Fibroblast of peridontal ligament (primary cell): ENCODE data around the gene SAP130.
A peak's percentile ranks its signal among the peaks of the same experiment; 100 is the strongest.

Experiments
- DNase-seq: peaks from one replicate; pipeline ENCODE4 v3.0.0-alpha.2; 2010; ENCODE audit errors: extremely low read depth

The SAP130 gene

DNA sequence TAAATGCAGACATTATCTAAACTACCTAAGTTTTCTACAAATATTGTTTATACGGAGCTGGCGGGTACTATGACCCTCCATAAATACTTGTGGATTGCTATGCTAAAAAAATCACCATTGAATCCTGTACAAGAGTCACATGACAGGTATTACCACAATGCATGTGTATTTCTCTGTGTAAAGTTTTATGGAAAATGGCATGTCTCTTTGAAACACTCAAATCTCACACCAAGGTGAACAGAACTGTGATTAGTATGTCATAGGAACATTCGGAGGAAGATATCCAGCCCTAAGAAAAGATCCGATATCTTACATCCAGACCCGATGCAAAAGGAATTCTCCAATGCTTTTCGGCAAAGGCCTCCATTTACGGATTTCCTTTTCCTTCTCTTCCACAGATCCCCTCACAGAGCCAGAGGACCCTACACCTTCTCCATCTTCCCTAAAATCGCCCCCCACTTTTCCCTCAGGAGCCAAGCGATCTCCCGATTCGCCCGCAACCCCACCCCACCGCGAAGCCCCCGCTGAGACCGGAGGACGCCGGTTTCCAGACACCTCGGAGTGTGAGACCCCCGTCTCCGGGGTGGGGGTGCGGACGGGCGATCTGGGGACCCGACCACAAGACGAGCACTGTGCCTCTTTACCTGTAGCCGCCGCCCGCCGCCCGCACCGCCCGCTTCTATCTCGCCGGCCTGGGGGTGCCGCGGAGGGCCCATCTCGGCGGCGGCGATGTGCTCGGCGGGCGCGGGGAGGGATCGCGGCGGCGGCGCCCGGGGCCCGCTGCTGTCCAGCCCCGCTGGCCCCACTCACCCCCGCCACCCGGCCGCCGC, 1.2 kb downstream of the SAP130 start:
- DNase-seq = peak; percentile 33

GRCh38 chr2:128024816-128025215, 3.0 kb downstream of the SAP130 start:
- no peak for DNase-seq

GRCh38 chr2:128017561-128017960, 10.3 kb downstream of the SAP130 start:
- DNase-seq = no peak

DNA sequence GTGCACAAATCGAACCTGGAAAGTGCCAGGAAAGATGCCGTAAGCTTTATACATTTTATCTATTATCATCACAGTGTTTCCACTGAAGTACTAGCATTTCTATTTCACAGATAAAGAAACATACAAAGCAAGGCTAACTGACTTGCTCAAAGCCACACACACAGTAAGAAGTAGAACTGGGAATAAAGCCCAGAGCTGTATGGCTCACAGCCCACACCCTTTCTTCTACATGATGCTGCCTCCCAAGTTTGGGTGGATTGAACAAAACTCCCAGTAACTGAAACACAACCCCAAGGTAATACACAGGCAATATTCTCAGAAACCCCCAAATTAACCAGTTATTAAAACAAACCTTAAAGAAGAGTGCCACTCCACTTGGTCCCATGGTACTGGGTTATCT, 11.2 kb downstream of the SAP130 start:
- DNase-seq = peak; percentile 61

GRCh38 chr2:128012698-128013097, 15.2 kb downstream of the SAP130 start:
- DNase-seq = no peak

- no peak for DNase-seq
Observed at GRCh38 chr2:128008074-128008672, 19.7 kb downstream of the SAP130 start.

DNA sequence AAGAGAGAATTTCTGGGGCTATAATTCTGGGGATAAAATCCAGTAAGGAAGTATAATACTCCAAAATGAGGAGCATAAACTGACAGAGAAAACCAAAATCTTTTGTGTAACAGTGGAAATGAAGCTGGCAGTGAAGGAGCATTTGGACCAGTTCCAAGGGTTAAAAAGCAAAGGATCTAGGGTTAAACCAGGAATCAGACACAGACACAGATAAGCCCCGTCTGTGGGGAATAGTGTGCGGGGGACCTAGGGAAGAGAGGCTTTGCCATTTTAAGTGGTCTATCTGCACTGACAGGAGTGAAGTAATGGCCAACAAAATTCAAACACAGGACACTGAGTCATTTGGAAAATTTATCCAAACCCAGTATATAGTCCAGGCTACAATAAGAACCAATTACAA, 23.4 kb downstream of the SAP130 start:
- no peak for DNase-seq

GRCh38 chr2:128003463-128003862, 24.4 kb downstream of the SAP130 start:
- no peak for DNase-seq

DNA sequence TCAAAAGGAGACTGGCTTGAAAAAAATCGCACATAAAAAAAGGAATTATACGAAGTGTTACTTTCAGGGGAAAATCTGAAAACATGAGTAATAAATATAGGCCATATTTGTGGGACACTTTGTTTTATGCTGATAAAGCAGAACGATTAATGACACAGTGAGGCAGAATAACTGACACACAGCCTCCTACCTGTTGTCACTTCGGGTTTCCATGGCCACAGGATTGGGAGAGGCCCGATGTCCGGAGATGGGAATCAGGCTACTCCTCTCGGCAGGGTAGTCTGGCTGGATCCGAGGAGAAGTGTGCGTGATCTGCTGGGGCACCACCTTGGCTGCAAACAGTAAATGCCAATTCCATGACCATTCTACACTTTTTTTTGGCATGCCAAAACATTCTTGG, 31.7 kb downstream of the SAP130 start:
- no peak for DNase-seq

DNA sequence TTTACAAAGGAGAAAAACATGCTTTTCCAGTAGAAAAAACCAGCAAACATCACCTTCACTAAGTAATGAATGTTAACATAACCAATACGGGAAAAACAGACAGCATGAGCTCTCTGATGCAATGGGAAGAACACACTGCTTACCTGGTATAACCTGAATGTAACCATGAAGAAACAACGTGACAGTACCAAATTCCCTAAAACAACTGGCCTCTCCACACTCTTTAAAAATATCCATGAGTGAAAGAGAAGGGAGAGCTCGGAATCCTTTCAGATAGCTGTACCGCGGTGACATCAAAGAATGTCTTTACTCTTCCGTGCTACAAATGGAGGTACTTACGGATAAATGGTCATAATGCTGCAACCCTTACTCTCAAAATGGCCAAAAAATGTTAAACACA, 32.1 kb downstream of the SAP130 start:
- no peak for DNase-seq

GRCh38 chr2:127993659-127994058, 34.2 kb downstream of the SAP130 start:
- DNase-seq = no peak

- DNase-seq = no peak
Observed at GRCh38 chr2:127991742-127992141, 36.1 kb downstream of the SAP130 start.

GRCh38 chr2:127986548-127987079, 41.2 kb downstream of the SAP130 start:
- no peak for DNase-seq

- DNase-seq = no peak
Observed at GRCh38 chr2:127985735-127986134, 42.1 kb downstream of the SAP130 start.

- no peak for DNase-seq
Observed at GRCh38 chr2:127985026-127985734, 42.7 kb downstream of the SAP130 start.

- DNase-seq = no peak
Observed at GRCh38 chr2:127984551-127984950, 43.3 kb downstream of the SAP130 start.

DNA sequence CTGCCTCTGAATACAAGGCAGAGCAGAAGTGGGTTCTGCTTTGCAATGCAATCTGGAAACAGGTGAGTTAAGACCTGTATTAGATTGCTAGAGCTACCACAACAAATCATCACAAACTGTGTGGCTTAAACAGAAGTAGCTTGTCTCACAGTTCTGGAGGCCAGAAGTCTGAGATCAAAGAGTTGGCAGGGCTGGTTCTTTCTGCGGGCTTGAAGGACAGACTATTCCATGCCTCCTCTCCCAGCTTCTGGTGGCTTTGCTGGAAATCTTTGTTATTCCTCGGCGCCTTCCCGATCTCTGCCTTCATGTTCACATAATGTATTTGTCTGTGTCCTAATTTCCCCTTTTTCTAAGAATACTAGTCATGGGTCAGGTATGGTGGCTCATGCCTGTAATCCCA, 58.4 kb downstream of the SAP130 start:
- no peak for DNase-seq

DNA sequence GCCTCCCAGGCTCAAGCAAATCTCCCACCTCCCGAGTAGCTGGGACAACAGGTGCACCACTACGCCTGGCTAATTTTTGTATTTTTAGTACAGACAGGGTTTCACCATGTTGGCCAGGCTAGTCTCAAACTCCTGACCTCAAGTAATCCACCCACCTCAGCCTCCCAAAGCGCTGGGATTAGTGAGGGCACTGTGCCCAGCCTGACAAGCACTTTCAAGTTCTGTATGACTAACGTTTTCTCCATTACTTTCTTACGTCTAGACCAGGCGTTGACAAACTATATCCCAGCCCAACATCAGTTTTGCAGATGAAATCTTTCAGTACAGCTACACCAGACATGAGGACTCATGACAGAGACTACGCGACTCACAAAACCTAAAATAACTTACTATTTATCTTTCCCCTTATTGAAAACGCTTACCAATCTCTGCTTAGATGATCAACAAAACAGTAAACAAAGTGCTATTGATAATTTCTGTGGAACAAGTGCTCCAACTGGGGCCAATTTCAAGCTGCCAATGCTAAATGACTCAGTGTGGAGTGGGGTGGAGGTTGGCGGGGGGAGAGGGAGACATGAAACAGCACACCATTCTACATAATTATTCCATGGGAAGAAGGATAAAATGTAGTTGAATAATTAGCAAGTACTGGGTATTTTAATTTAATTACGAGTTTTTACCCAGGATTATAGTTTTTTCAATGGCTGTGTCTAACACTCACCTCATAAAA, 59.1 kb downstream of the SAP130 start:
- no peak for DNase-seq

- no peak for DNase-seq
Observed at GRCh38 chr2:127961729-127962128, 66.1 kb downstream of the SAP130 start.

GRCh38 chr2:127957240-127957639, 70.6 kb downstream of the SAP130 start:
- DNase-seq = no peak

- no peak for DNase-seq
Observed at GRCh38 chr2:127954857-127955256, 73.0 kb downstream of the SAP130 start.

DNA sequence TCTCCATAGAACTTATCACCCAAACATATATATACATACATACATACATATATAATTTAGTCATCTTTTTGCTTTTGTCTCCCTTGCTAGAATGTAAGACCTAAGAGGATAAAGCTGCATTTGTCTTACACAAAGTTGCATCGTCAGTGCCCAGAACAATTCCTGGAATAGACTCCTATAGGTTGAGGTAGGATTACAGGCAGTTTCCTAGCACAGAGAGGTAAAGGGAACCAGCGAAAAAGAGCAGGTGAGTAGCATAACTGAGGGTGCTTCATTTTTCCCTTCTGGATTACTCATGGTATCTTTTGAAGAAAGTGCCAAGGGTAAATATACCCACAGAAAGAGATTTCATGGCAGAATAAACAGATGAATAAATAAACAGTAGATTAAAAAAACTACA, 74.0 kb downstream of the SAP130 start:
- DNase-seq = peak; percentile 9
